Ectodermal cell (in vitro differentiated cells): ENCODE data around the gene GRXCR2.
"Not testable (repeated sequence)": the region's sequence is repeated elsewhere in the genome, so short reads cannot be mapped to it uniquely, and the experiment has no call there.

Source experiments
- H3K27ac ChIP-seq: 2 replicates; pipeline ENCODE4 v1.7.0; 2013; ENCODE audit warnings: mild to moderate bottlenecking, low read depth, low read length; ENCODE audit not compliant: insufficient read depth, poor library complexity, severe bottlenecking
- H3K27me3 ChIP-seq: 2 replicates; pipeline ENCODE4 v1.7.0; 2013; ENCODE audit warnings: mild to moderate bottlenecking, low read length; ENCODE audit not compliant: insufficient read depth, control insufficient read depth, poor library complexity, severe bottlenecking
- H3K36me3 ChIP-seq: one replicate; pipeline ENCODE4 v1.7.0; 2013; ENCODE audit warnings: low read length; ENCODE audit not compliant: control insufficient read depth, insufficient read depth
- H3K4me1 ChIP-seq: one replicate; pipeline ENCODE4 v1.7.0; 2013; ENCODE audit warnings: low read length; ENCODE audit not compliant: control insufficient read depth, insufficient read depth
- H3K4me3 ChIP-seq: 2 replicates; pipeline ENCODE4 v1.7.0; 2013; ENCODE audit warnings: low read depth, low read length, control low read depth; ENCODE audit not compliant: insufficient read depth
- H3K9me3 ChIP-seq: 2 replicates; pipeline ENCODE4 v1.7.0; 2013; ENCODE audit warnings: mild to moderate bottlenecking, low read length, moderate library complexity; ENCODE audit not compliant: control insufficient read depth
- WGBS, 2 experiments: methylation state at CpG; one replicate each; pipeline ENCODE4 v1.1.7; 2013; ENCODE audit warnings: missing lambda C conversion rate in 2 of 2; 5-methylcytosine and 5-hydroxymethylcytosine counted together

Gene GRXCR2

GRCh38 chr5:145840458-145841132 lies 32.2 kb downstream of the GRXCR2 start:
- WGBS, 2 experiments: 93 to 94% methylated on average over 3 of the region's 3 CpGs
- H3K9me3 ChIP-seq: no peaks in the 10 kb centered on the region
- no peaks in the 10 kb centered on the region for H3K4me1 ChIP-seq
- no peak overlapping the region for H3K4me3 ChIP-seq
- no peaks in the 10 kb centered on the region for H3K36me3 ChIP-seq
- H3K27me3 ChIP-seq: peaks cover 6% of the 10 kb centered on the region
- no peak overlapping the region for H3K27ac ChIP-seq

GRCh38 chr5:145838276-145838675 lies 34.5 kb downstream of the GRXCR2 start:
- no peak overlapping the region for H3K27ac ChIP-seq
- H3K4me3 ChIP-seq: no peak overlapping the region
- H3K36me3 ChIP-seq: no peaks in the 10 kb centered on the region
- peaks cover 16% of the 10 kb centered on the region for H3K27me3 ChIP-seq
- WGBS, 2 experiments: 84 to 85% methylated on average over 6 of the region's 6 CpGs
- no peaks in the 10 kb centered on the region for H3K4me1 ChIP-seq
- no peaks in the 10 kb centered on the region for H3K9me3 ChIP-seq

- 94 to 95% methylated on average over 13 of the region's 13 CpGs for WGBS, 2 experiments
- not testable (repeated sequence) for H3K4me3 ChIP-seq, H3K9me3 ChIP-seq, H3K4me1 ChIP-seq, H3K27ac ChIP-seq, H3K36me3 ChIP-seq
- peaks cover 16% of the 10 kb centered on the region for H3K27me3 ChIP-seq
Observed at GRCh38 chr5:145836241-145836640, 36.6 kb downstream of the GRXCR2 start.

- Histone ChIP-seq H3K36me3 (no peaks in the 10 kb centered on the region), H3K4me1 (no peaks in the 10 kb centered on the region), H3K4me3 (peak overlapping the region; percentile 52), H3K27me3 (peaks cover 16% of the 10 kb centered on the region), H3K27ac (no peak overlapping the region), H3K9me3 (no peaks in the 10 kb centered on the region)
- WGBS, 2 experiments: 83 to 86% methylated on average over 18 of the region's 18 CpGs
Observed at GRCh38 chr5:145835848-145836239, 37.0 kb downstream of the GRXCR2 start.

- H3K27me3 ChIP-seq: peaks cover 16% of the 10 kb centered on the region
- peak within 1 kb of the TSS; percentile 52 for H3K4me3 ChIP-seq
- no peaks in the 10 kb centered on the region for H3K4me1 ChIP-seq
- no peaks in the 10 kb centered on the region for H3K36me3 ChIP-seq
- no peaks in the 10 kb centered on the region for H3K9me3 ChIP-seq
- H3K27ac ChIP-seq: no peak within 1 kb of the TSS
- 5% methylated on average over 71 of the region's 71 CpGs for WGBS, 2 experiments
Observed at GRCh38 chr5:145834917-145835847, 37.6 kb downstream of the GRXCR2 start, which contains the start of gene PRELID2. Gene PRELID2, minus strand, starts transcription at chr5:145835342. Its CDS starts 91 bp downstream, at chr5:145835251.

- H3K27ac ChIP-seq: no peak overlapping the region
- H3K4me1 ChIP-seq: no peaks in the 10 kb centered on the region
- WGBS, 2 experiments: 45 to 48% methylated on average over 10 of the region's 10 CpGs
- H3K27me3 ChIP-seq: peaks cover 16% of the 10 kb centered on the region
- no peaks in the 10 kb centered on the region for H3K36me3 ChIP-seq
- no peaks in the 10 kb centered on the region for H3K9me3 ChIP-seq
- peak overlapping the region; percentile 52 for H3K4me3 ChIP-seq
Observed at GRCh38 chr5:145834554-145834916, 38.3 kb downstream of the GRXCR2 start.

GRCh38 chr5:145833631-145834200 lies 39.1 kb downstream of the GRXCR2 start:
- Histone ChIP-seq H3K27ac (no peak overlapping the region), H3K9me3 (no peaks in the 10 kb centered on the region), H3K36me3 (no peaks in the 10 kb centered on the region), H3K27me3 (peaks cover 16% of the 10 kb centered on the region), H3K4me1 (no peaks in the 10 kb centered on the region), H3K4me3 (no peak overlapping the region)
- 82 to 84% methylated on average over 9 of the region's 10 CpGs for WGBS, 2 experiments

- 88 to 92% methylated on average over 1 of the region's 1 CpG for WGBS, 2 experiments
- Histone ChIP-seq H3K9me3 (no peaks in the 10 kb centered on the region), H3K4me3 (no peak overlapping the region), H3K27ac (no peak overlapping the region), H3K27me3 (peaks cover 10% of the 10 kb centered on the region), H3K4me1 (no peaks in the 10 kb centered on the region), H3K36me3 (no peaks in the 10 kb centered on the region)
Observed at GRCh38 chr5:145830594-145830993, 42.2 kb downstream of the GRXCR2 start.

- H3K9me3 ChIP-seq: no peaks in the 10 kb centered on the region
- H3K36me3 ChIP-seq: no peaks in the 10 kb centered on the region
- no peak overlapping the region for H3K27ac ChIP-seq
- no peaks in the 10 kb centered on the region for H3K4me1 ChIP-seq
- H3K27me3 ChIP-seq: peaks cover 5% of the 10 kb centered on the region
- no peak overlapping the region for H3K4me3 ChIP-seq
Observed at GRCh38 chr5:145829708-145830361, 43.0 kb downstream of the GRXCR2 start.
